KMS-11 (cell line): ENCODE results near the gene CAPZB.

Experiments used
- H2AFZ ChIP-seq: fragments of 200-600 bp; sonication (generic); 2 replicates; pipeline ENCODE4 v1.6.1; 2016; ENCODE audit warnings: antibody characterized with exemption, mixed run types, low read depth
- H3K27ac ChIP-seq: fragments of 200-600 bp; sonication (generic); 2 replicates; pipeline ENCODE4 v1.6.1; 2016; ENCODE audit warnings: mild to moderate bottlenecking, mixed run types
- H3K27me3 ChIP-seq: fragments of 200-600 bp; sonication (generic); 2 replicates; pipeline ENCODE4 v1.6.1; 2017; ENCODE audit warnings: mild to moderate bottlenecking, low read depth, mixed run types, moderate library complexity; ENCODE audit not compliant: insufficient read depth
- H3K36me3 ChIP-seq: fragments of 200-600 bp; sonication (generic); 2 replicates; pipeline ENCODE4 v1.6.1; 2017; ENCODE audit warnings: mild to moderate bottlenecking, mixed run types; ENCODE audit not compliant: insufficient read depth
- H3K4me1 ChIP-seq: fragments of 200-600 bp; sonication (generic); 2 replicates; pipeline ENCODE4 v1.6.1; 2016; ENCODE audit warnings: mild to moderate bottlenecking, low read depth, mixed run types; ENCODE audit not compliant: poor library complexity, severe bottlenecking
- H3K4me2 ChIP-seq: fragments of 200-600 bp; sonication (generic); 2 replicates; pipeline ENCODE4 v1.7.0; 2016; ENCODE audit warnings: mild to moderate bottlenecking, mixed run types
- H3K4me3 ChIP-seq: fragments of 200-600 bp; sonication (generic); IDR thresholded peaks from 2 replicates; pipeline ENCODE4 v1.6.1; 2017; ENCODE audit warnings: low read depth, low read length, mixed read lengths; ENCODE audit not compliant: insufficient read depth
- H3K79me2 ChIP-seq: fragments of 200-600 bp; sonication (generic); 2 replicates; pipeline ENCODE4 v1.6.1; 2016; ENCODE audit warnings: low read depth, mixed run types; ENCODE audit not compliant: insufficient read depth
- H3K9ac ChIP-seq: fragments of 200-600 bp; sonication (generic); 2 replicates; pipeline ENCODE4 v1.6.1; 2016; ENCODE audit warnings: mild to moderate bottlenecking, mixed run types
- H4K20me1 ChIP-seq: fragments of 200-600 bp; sonication (generic); 2 replicates; pipeline ENCODE4 v1.6.1; 2016; ENCODE audit warnings: mild to moderate bottlenecking, mixed run types; ENCODE audit not compliant: insufficient read depth
- TF ChIP-seq, protein P1 (sequence below): fragments of 200-600 bp; sonication (generic); conservative IDR thresholded peaks from 2 replicates; pipeline ENCODE4 v1.6.1; 2017; ENCODE audit warnings: low read depth, mild to moderate bottlenecking, antibody characterized with exemption, low read length, moderate library complexity, mixed read lengths

The CAPZB gene

GRCh38 chr1:19374926-19375325 is 110.4 kb downstream of the CAPZB start:
- no peaks in the 10 kb centered on the region for H3K4me1 ChIP-seq
- H4K20me1 ChIP-seq: no peaks in the 10 kb centered on the region
- H3K4me3 ChIP-seq: no peak overlapping the region
- TF ChIP-seq, protein P1, sequence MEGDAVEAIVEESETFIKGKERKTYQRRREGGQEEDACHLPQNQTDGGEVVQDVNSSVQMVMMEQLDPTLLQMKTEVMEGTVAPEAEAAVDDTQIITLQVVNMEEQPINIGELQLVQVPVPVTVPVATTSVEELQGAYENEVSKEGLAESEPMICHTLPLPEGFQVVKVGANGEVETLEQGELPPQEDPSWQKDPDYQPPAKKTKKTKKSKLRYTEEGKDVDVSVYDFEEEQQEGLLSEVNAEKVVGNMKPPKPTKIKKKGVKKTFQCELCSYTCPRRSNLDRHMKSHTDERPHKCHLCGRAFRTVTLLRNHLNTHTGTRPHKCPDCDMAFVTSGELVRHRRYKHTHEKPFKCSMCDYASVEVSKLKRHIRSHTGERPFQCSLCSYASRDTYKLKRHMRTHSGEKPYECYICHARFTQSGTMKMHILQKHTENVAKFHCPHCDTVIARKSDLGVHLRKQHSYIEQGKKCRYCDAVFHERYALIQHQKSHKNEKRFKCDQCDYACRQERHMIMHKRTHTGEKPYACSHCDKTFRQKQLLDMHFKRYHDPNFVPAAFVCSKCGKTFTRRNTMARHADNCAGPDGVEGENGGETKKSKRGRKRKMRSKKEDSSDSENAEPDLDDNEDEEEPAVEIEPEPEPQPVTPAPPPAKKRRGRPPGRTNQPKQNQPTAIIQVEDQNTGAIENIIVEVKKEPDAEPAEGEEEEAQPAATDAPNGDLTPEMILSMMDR: no peak
- no peak overlapping the region for H3K9ac ChIP-seq
- no peak overlapping the region for H3K4me2 ChIP-seq
- H3K27ac ChIP-seq: no peak overlapping the region
- no peaks in the 10 kb centered on the region for H3K79me2 ChIP-seq
- H3K36me3 ChIP-seq: no peaks in the 10 kb centered on the region
- no peaks in the 10 kb centered on the region for H3K27me3 ChIP-seq
- H2AFZ ChIP-seq: no peak overlapping the region

DNA sequence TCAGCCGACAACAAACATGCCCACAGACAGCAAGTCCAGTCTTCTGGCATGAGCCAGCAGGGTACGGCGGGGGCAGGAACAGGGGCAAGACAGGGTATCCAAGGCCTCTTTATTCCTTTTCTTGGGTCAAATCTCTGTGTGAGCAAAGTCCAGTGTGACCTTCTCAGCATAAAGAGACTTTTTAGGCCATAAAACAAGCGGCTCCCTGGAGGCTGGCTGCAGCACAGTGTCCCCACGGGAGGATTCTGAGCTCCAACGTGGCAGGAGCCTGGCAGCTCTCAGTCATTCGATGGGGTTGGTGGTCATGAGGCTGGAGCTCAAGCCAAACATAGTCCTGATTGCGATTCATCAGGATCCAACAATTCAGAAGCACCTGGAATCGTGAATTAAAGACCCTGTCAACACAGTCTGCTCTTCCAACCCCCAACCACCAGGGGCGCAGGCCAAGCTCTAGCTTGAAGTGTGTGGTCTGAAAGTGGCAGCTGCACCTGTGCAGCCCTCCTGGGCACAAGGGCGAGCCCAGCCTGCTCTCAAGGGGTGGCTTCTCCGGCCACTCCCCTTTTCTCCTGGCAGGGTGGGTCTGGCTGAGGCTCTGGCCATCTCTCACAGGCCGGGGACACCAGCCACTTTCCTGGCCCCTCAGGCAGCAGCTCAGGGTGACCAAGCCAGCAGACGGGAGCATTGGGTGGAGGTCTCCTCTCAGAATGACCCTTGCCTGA is 111.1 kb downstream of the CAPZB start:
- TF ChIP-seq, protein P1: peak; percentile 33; the same call in 1 of the 2 replicates

DNA sequence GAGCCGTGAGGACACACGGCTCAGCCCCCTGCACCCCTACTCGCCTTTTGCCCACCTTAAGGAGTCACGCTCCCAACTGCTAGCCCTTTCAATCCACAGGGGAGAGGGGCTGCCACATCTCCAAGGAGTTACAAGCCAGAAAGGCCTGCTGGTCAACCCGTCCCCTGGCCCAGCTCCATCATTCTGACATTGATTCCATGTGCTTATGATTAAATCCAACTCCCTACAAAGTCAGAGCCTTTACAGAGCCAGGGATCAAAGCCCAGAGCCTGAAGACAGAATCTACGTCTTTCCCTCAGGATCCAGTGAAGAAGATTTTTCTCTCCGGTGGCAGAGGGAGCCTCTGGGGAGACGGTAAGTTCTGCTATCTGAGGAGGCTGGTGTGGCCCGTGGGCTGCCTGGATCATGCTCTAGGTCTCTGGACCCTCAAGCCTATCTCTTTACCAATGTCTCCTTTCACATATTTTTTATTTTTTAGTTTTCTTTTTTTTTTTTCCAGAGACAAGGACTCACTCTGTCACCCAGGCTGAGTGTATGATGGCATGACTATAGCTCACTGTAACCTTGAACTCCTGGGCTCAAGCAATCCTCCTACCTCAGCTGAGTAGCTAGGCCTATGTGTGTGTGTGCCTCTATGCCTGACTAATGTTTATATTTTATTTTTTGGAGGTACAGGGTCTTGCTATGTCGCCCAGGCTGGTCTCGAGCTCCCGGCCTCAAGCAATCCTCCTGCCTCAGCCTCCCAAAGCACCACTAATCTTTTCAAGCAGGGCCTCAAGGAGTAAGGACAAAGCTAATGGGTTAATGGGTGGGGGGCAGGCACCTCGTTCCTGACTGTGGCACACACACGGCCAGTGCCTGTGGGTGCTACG is 111.9 kb downstream of the CAPZB start:
- no peaks in the 10 kb centered on the region for H3K79me2 ChIP-seq
- H3K4me1 ChIP-seq: no peaks in the 10 kb centered on the region
- TF ChIP-seq, protein P1: no peak
- no peak overlapping the region for H2AFZ ChIP-seq
- H3K36me3 ChIP-seq: no peaks in the 10 kb centered on the region
- no peaks in the 10 kb centered on the region for H4K20me1 ChIP-seq
- H3K9ac ChIP-seq: no peak overlapping the region
- H3K27me3 ChIP-seq: no peaks in the 10 kb centered on the region
- H3K27ac ChIP-seq: no peak overlapping the region
- H3K4me2 ChIP-seq: no peak overlapping the region
- H3K4me3 ChIP-seq: no peak overlapping the region

More for the DNA sequence above, 111.1 kb downstream of the CAPZB start:
- no peak overlapping the region for H3K4me3 ChIP-seq
- H3K27ac ChIP-seq: no peak overlapping the region
- H3K9ac ChIP-seq: no peak overlapping the region
- H3K79me2 ChIP-seq: no peaks in the 10 kb centered on the region
- H3K27me3 ChIP-seq: no peaks in the 10 kb centered on the region
- no peak overlapping the region for H3K4me2 ChIP-seq
- no peaks in the 10 kb centered on the region for H3K4me1 ChIP-seq
- H4K20me1 ChIP-seq: no peaks in the 10 kb centered on the region
- no peak overlapping the region for H2AFZ ChIP-seq
- H3K36me3 ChIP-seq: no peaks in the 10 kb centered on the region

GRCh38 chr1:19372602-19373001 is 112.7 kb downstream of the CAPZB start:
- no peaks in the 10 kb centered on the region for H3K4me1 ChIP-seq
- H3K4me2 ChIP-seq: no peak overlapping the region

More at GRCh38 chr1:19372602-19373001, 112.7 kb downstream of the CAPZB start:
- no peak overlapping the region for H3K9ac ChIP-seq
- no peaks in the 10 kb centered on the region for H3K27me3 ChIP-seq
- H4K20me1 ChIP-seq: no peaks in the 10 kb centered on the region
- H3K27ac ChIP-seq: no peak overlapping the region
- H2AFZ ChIP-seq: no peak overlapping the region
- no peak overlapping the region for H3K4me3 ChIP-seq
- TF ChIP-seq, protein P1: no peak
- H3K79me2 ChIP-seq: no peaks in the 10 kb centered on the region
- no peaks in the 10 kb centered on the region for H3K36me3 ChIP-seq
